Spleen (tissue), 7 donors: ENCODE measurements around the gene SSU72.
"Not testable (repeated sequence)": the region's sequence is repeated elsewhere in the genome, so short reads cannot be mapped to it uniquely, and the experiment has no call there.

ENCODE experiments used
- CTCF ChIP-seq, 11 experiments: fragments of 200-600 bp in 7 of 11; fragments of 450-650 bp in 4 of 11; sonication (generic) in 4 of 11; IDR thresholded peaks in 8 of 11; conservative IDR thresholded peaks in 3 of 11; 1 replicate in 7 of 11; 2 replicates in 4 of 11; pipeline versions ENCODE4 v1.4.0 to v1.8.0; 2016 to 2021; ENCODE audit warnings: antibody characterized with exemption in 11 of 11, inconsistent platforms in 4 of 11, mild to moderate bottlenecking in 1 of 11
- POLR2A ChIP-seq, 3 donors: fragments of 450-650 bp; IDR thresholded peaks; one replicate each; pipeline ENCODE4 v1.5.1; 2017; ENCODE audit warnings: antibody characterized with exemption in 3 of 3, mild to moderate bottlenecking in 1 of 3
- POLR2AphosphoS5 ChIP-seq, 3 donors: sonication (generic); formaldehyde crosslinking; IDR thresholded peaks; one replicate each; pipeline ENCODE4 v1.5.1; 2017; ENCODE audit warnings: antibody characterized with exemption in 3 of 3
- donor health status: DM: no; HTN: no; CAD: no; lungs with moderate emphysema.
- donor health status: DM: no; HTN: no; CAD: no.
- donor health status: DM: no; HTN: no; CAD: no.

GRCh38 chr1:1533894-1534291 is 40.8 kb downstream of the SSU72 start:
- TF ChIP-seq CTCF (IDR thresholded peaks at IDR 0.05 in 8 of 11, conservative IDR thresholded peaks at IDR 0.05 in 3 of 11); POLR2A (IDR thresholded peaks at IDR 0.05); POLR2AphosphoS5 (IDR thresholded peaks at IDR 0.05): not testable (repeated sequence)
